ENCODE measurements around the gene PTPRG. TPM values are rescaled to one million over a fixed set of nuclear protein-coding genes. Genes with fewer than 3 reads are reported as not detected.

Gene PTPRG
- total RNA-seq, 1 donor from 2014 or later: 25.2 TPM

- no peaks in the 10 kb centered on the region for H3K36me3 ChIP-seq (ENCODE audit: control insufficient read depth, insufficient read depth, low read length)
- DNase-seq (ENCODE audit: low read depth): no peak
- H3K27me3 ChIP-seq (ENCODE audit: control insufficient read depth, insufficient read depth, low read length): no peaks in the 10 kb centered on the region
- no peak for TF ChIP-seq CTCF (IDR thresholded peaks at IDR 0.05; ENCODE audit: insufficient read depth, low read length, poor library complexity, severe bottlenecking)
- H3K4me3 ChIP-seq (ENCODE audit: low read depth, low read length): no peak overlapping the region
Measured at GRCh38 chr3:62238003-62238402, 676.6 kb downstream of the PTPRG start.

- no peak for DNase-seq (ENCODE audit: low read depth)
- H3K4me3 ChIP-seq (ENCODE audit: low read depth, low read length): no peak overlapping the region
- no peak for TF ChIP-seq CTCF (IDR thresholded peaks at IDR 0.05; ENCODE audit: insufficient read depth, low read length, poor library complexity, severe bottlenecking)
- no peaks in the 10 kb centered on the region for H3K36me3 ChIP-seq (ENCODE audit: control insufficient read depth, insufficient read depth, low read length)
- no peaks in the 10 kb centered on the region for H3K27me3 ChIP-seq (ENCODE audit: control insufficient read depth, insufficient read depth, low read length)
Measured at GRCh38 chr3:62238431-62238830, 677.1 kb downstream of the PTPRG start.

GRCh38 chr3:62241279-62241678, 679.9 kb downstream of the PTPRG start:
- H3K4me3 ChIP-seq (ENCODE audit: low read depth, low read length): no peak overlapping the region
- DNase-seq (ENCODE audit: low read depth): no peak
- H3K27me3 ChIP-seq (ENCODE audit: control insufficient read depth, insufficient read depth, low read length): no peaks in the 10 kb centered on the region
- no peak for TF ChIP-seq CTCF (IDR thresholded peaks at IDR 0.05; ENCODE audit: insufficient read depth, low read length, poor library complexity, severe bottlenecking)
- no peaks in the 10 kb centered on the region for H3K36me3 ChIP-seq (ENCODE audit: control insufficient read depth, insufficient read depth, low read length)

- Histone ChIP-seq H3K4me3 (ENCODE audit: low read depth, low read length) (no peak overlapping the region), H3K27me3 (ENCODE audit: control insufficient read depth, insufficient read depth, low read length) (no peaks in the 10 kb centered on the region), H3K36me3 (ENCODE audit: control insufficient read depth, insufficient read depth, low read length) (no peaks in the 10 kb centered on the region)
- no peak for DNase-seq (ENCODE audit: low read depth)
- TF ChIP-seq CTCF (IDR thresholded peaks at IDR 0.05; ENCODE audit: insufficient read depth, low read length, poor library complexity, severe bottlenecking): no peak
Measured at GRCh38 chr3:62242831-62243509, 681.6 kb downstream of the PTPRG start.

GRCh38 chr3:62246094-62246493, 684.7 kb downstream of the PTPRG start:
- TF ChIP-seq CTCF (IDR thresholded peaks at IDR 0.05; ENCODE audit: insufficient read depth, low read length, poor library complexity, severe bottlenecking): no peak
- Histone ChIP-seq H3K4me3 (ENCODE audit: low read depth, low read length) (no peak overlapping the region), H3K36me3 (ENCODE audit: control insufficient read depth, insufficient read depth, low read length) (no peaks in the 10 kb centered on the region), H3K27me3 (ENCODE audit: control insufficient read depth, insufficient read depth, low read length) (no peaks in the 10 kb centered on the region)
- DNase-seq (ENCODE audit: low read depth): no peak

- no peak for DNase-seq (ENCODE audit: low read depth)
- no peak for TF ChIP-seq CTCF (IDR thresholded peaks at IDR 0.05; ENCODE audit: insufficient read depth, low read length, poor library complexity, severe bottlenecking)
- no peak overlapping the region for H3K4me3 ChIP-seq (ENCODE audit: low read depth, low read length)
Measured at GRCh38 chr3:62246985-62247384, 685.6 kb downstream of the PTPRG start.

More at GRCh38 chr3:62246985-62247384, 685.6 kb downstream of the PTPRG start:
- no peaks in the 10 kb centered on the region for H3K36me3 ChIP-seq (ENCODE audit: control insufficient read depth, insufficient read depth, low read length)
- H3K27me3 ChIP-seq (ENCODE audit: control insufficient read depth, insufficient read depth, low read length): no peaks in the 10 kb centered on the region
